Esophagus muscularis mucosa (tissue), 4 donors: ENCODE measurements around the gene TMEM81. TPM values are rescaled to one million over a fixed set of nuclear protein-coding genes. Genes with fewer than 3 reads are reported as not detected.

Experiments used
- DNase-seq: peaks from one replicate; pipeline ENCODE4 v3.0.0-alpha.2; 2017; ENCODE audit errors: extremely low spot score
- H3K27ac ChIP-seq, 4 donors: fragments of 200-600 bp; sonication (generic); replicated peaks in 1 of 4; 1 replicate in 3 of 4; 2 replicates in 1 of 4; pipeline ENCODE4 v1.5.1; 2016 to 2019; ENCODE audit warnings: mild to moderate bottlenecking in 1 of 4
- H3K27me3 ChIP-seq, 4 donors: fragments of 200-600 bp; sonication (generic); one replicate each; pipeline versions ENCODE4 v1.5.1 to v1.6.0; 2016 to 2019
- H3K36me3 ChIP-seq, 4 donors: fragments of 200-600 bp; sonication (generic); one replicate each; pipeline ENCODE4 v1.5.1; 2016 to 2019
- H3K4me1 ChIP-seq, 4 donors: fragments of 200-600 bp; sonication (generic); one replicate each; pipeline ENCODE4 v1.5.1; 2016 to 2019
- H3K4me3 ChIP-seq, 4 donors: fragments of 200-600 bp; sonication (generic); 1 replicate in 2 of 4; 2 replicates in 2 of 4; pipeline ENCODE4 v1.5.1; 2016 to 2019; ENCODE audit warnings: mild to moderate bottlenecking in 4 of 4, moderate library complexity in 1 of 4
- H3K9me3 ChIP-seq, 4 donors: fragments of 200-600 bp; sonication (generic); 1 replicate in 3 of 4; 2 replicates in 1 of 4; pipeline ENCODE4 v1.5.1; 2016 to 2019
- EP300 ChIP-seq: sonication (generic); formaldehyde crosslinking; IDR thresholded peaks from one replicate; pipeline ENCODE4 v1.6.1; 2017; ENCODE audit warnings: antibody characterized with exemption
- POLR2A ChIP-seq: fragments of 450-650 bp; IDR thresholded peaks from one replicate; pipeline ENCODE4 v1.6.1; 2017; ENCODE audit warnings: antibody characterized with exemption, moderate library complexity, mild to moderate bottlenecking, low read depth
- POLR2AphosphoS5 ChIP-seq, 2 donors: sonication (generic); formaldehyde crosslinking; IDR thresholded peaks; one replicate each; pipeline ENCODE4 v1.6.1; 2017; ENCODE audit warnings: antibody characterized with exemption in 2 of 2
- WGBS: methylation state at CpG from one replicate; pipeline ENCODE4 v1.1.5; 2018; 5-methylcytosine and 5-hydroxymethylcytosine counted together
- intact Hi-C: fragments of 100-400 bp; cut with DNase I; formaldehyde crosslinking; loops from one replicate; pipeline ENCODE4 v1.15.1; 2023
- total RNA-seq, 4 donors: library from RNA; depleted of rRNA; stranded (reverse); fragments of >200 nt; gene quantifications; one replicate each; pipeline versions ENCODE4 v1.1.0 to v1.2.1, GENCODE V29; 2016
- TF ChIP-seq, protein P1 (sequence below), 3 experiments: fragments of 200-600 bp in 2 of 3; fragments of 450-650 bp in 1 of 3; sonication (generic) in 2 of 3; IDR thresholded peaks; one replicate each; pipeline ENCODE4 v1.5.1; 2017 to 2019; ENCODE audit warnings: antibody characterized with exemption in 3 of 3, mild to moderate bottlenecking in 2 of 3, moderate library complexity in 1 of 3

Gene TMEM81
- total RNA-seq, 4 donors from 2014 or later = 0.99 to 2.1 (median 1.2) TPM

DNA sequence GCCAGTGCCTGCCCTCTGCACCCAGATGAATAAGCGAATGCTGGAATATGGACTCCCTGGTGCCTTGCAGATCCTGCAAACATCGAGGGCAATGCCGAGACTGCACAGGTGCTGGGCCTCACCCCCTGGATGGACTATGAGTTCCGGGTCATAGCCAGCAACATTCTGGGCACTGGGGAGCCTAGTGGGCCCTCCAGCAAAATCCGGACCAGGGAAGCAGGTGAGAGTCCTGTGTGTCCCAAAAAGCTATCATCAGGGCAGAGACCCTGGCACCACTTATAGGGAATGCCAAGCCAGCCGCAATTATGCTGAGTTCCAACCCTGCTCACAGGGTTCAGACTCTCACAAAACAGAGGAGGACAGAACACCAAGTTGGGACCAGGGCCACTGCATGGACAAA is 17.2 kb downstream of the TMEM81 start:
- WGBS = 85% methylated on average over 6 of the region's 6 CpGs
- Histone ChIP-seq H3K4me1 (peaks cover 4 to 18% (median 13%) of the 10 kb centered on the region in 4 donors), H3K4me3 (no peak overlapping the region), H3K36me3 (no peaks in the 10 kb centered on the region), H3K27ac (no peak overlapping the region), H3K27me3 (no peaks in the 10 kb centered on the region), H3K9me3 (no peaks in the 10 kb centered on the region)
- no peak for DNase-seq
- intact Hi-C loops = no loop called here
- TF ChIP-seq POLR2AphosphoS5 (IDR thresholded peaks at IDR 0.05) = no peak
- TF ChIP-seq POLR2A = no peak
- TF ChIP-seq, protein P1, sequence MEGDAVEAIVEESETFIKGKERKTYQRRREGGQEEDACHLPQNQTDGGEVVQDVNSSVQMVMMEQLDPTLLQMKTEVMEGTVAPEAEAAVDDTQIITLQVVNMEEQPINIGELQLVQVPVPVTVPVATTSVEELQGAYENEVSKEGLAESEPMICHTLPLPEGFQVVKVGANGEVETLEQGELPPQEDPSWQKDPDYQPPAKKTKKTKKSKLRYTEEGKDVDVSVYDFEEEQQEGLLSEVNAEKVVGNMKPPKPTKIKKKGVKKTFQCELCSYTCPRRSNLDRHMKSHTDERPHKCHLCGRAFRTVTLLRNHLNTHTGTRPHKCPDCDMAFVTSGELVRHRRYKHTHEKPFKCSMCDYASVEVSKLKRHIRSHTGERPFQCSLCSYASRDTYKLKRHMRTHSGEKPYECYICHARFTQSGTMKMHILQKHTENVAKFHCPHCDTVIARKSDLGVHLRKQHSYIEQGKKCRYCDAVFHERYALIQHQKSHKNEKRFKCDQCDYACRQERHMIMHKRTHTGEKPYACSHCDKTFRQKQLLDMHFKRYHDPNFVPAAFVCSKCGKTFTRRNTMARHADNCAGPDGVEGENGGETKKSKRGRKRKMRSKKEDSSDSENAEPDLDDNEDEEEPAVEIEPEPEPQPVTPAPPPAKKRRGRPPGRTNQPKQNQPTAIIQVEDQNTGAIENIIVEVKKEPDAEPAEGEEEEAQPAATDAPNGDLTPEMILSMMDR (IDR thresholded peaks at IDR 0.05) = no peak
- no peak for TF ChIP-seq EP300

DNA sequence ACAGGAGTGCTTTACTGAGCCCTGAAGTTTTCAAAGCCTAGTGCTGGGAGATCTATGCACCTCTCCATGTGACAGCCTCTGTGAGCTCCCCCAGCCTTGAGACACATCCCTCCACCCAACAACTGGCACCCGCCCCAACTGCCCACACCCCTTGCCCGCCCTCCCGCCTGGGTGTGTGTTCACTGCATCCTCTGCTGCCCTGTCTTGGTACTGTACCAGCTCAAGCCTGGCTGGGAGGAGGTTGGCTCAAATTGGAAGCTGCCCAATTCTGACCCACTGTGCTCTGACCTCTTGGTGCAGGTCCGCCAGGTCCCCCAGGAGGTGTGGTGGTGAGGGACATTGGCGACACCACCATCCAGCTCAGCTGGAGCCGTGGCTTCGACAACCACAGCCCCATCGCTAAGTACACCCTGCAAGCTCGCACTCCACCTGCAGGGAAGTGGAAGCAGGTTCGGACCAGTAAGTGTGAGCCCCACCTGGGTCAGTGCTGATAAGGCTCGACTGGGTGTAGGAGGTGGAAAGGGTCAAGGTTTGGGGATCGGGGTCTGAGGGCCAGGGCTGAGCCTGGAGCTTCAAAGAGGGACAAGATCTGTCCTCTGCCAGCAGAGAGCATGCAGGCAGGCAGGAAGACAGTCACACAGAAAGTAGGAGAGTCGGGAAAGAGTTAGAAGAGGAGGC is 18.0 kb downstream of the TMEM81 start:
- intact Hi-C loops = no loop called here
- TF ChIP-seq POLR2AphosphoS5 (IDR thresholded peaks at IDR 0.05) = no peak
- no peak for TF ChIP-seq POLR2A
- no peak for TF ChIP-seq EP300
- TF ChIP-seq, protein P1 (IDR thresholded peaks at IDR 0.05) = no peak
- Histone ChIP-seq H3K4me1 (peaks cover 11 to 26% (median 20%) of the 10 kb centered on the region in 4 donors), H3K4me3 (no peak overlapping the region), H3K36me3 (no peaks in the 10 kb centered on the region), H3K9me3 (no peaks in the 10 kb centered on the region), H3K27ac (no peak overlapping the region), H3K27me3 (no peaks in the 10 kb centered on the region)
- WGBS = 88% methylated on average over 10 of the region's 13 CpGs
- DNase-seq = no peak

DNA sequence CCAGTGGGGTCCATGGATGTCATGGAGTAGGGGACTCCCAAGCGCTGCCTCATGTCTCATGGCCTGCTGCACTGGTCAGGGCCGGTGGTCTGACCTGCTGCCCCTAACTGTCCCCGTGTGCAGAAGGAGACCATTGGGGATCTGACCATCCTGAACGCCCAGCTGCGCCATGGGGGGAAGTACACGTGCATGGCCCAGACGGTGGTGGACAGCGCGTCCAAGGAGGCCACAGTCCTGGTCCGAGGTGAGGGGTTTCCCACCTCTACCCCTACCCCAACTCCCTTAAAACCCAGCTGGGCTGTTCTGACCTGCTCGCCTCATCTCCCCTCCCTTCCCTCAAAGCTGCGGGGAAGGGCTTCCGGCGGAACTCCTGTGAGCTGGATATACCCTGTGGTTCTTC is 18.6 kb downstream of the TMEM81 start:
- Histone ChIP-seq H3K4me3 (no peak overlapping the region), H3K9me3 (no peaks in the 10 kb centered on the region), H3K27me3 (no peaks in the 10 kb centered on the region), H3K4me1 (peaks cover 11 to 28% (median 22%) of the 10 kb centered on the region in 4 donors), H3K36me3 (no peaks in the 10 kb centered on the region), H3K27ac (no peak overlapping the region)
- 89% methylated on average over 14 of the region's 14 CpGs for WGBS
- DNase-seq = no peak
- no peak for TF ChIP-seq EP300
- TF ChIP-seq, protein P1 (IDR thresholded peaks at IDR 0.05) = no peak
- TF ChIP-seq POLR2A = no peak
- no peak for TF ChIP-seq POLR2AphosphoS5 (IDR thresholded peaks at IDR 0.05)
- intact Hi-C loops = no loop called here

DNA sequence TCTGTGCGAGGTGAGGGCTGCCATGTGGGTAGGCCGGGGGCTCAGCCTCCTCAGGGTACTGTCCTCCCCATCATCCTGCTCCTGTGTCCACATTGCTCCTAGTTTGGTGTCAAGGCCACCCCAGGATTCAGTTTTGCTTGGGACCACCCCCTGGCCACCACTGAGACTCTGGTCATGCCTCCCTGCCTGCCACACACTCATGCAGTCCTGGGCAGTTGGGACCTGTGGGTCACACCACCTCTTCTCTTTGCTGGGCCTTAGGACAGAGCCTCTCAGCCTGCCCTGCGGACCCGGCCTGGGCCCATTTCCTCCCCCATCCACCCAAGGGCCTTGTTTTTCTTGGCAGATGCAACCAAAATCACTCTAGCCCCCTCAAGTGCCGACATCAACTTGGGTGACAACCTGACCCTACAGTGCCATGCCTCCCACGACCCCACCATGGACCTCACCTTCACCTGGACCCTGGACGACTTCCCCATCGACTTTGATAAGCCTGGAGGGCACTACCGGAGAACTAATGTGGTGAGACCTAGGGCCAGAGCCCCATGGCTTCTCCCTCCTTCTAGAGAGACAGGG is 19.4 kb downstream of the TMEM81 start:
- no peaks in the 10 kb centered on the region for H3K36me3 ChIP-seq
- H3K4me3 ChIP-seq = no peak overlapping the region
- intact Hi-C loops = no loop called here
- no peaks in the 10 kb centered on the region for H3K9me3 ChIP-seq
- H3K4me1 ChIP-seq = peaks cover 11 to 28% (median 22%) of the 10 kb centered on the region in 4 donors
- WGBS = 97% methylated on average over 7 of the region's 9 CpGs
- DNase-seq = no peak
- no peaks in the 10 kb centered on the region for H3K27me3 ChIP-seq
- H3K27ac ChIP-seq = no peak overlapping the region
- no peak for TF ChIP-seq POLR2A
- no peak for TF ChIP-seq EP300
- TF ChIP-seq POLR2AphosphoS5 (IDR thresholded peaks at IDR 0.05) = no peak
- TF ChIP-seq, protein P1 (IDR thresholded peaks at IDR 0.05) = no peak
